Panc1 (cell line): Measurements from ENCODE around the gene MYO1F. TPM values are rescaled to one million over a fixed set of nuclear protein-coding genes. Genes with fewer than 3 reads are reported as not detected.

Source experiments
- ATAC-seq: fragments of 200-7000 bp; cut with Tn5 transposase; 2 replicates; pipeline ENCODE4 v1.9.1; 2020; ENCODE audit warnings: mild to moderate bottlenecking, moderate library complexity
- BruUV-seq: library from RNA; stranded (reverse); fragments of 400-500 nt; replicated peaks from 2 replicates; lab custom pipeline; 2021; lab: Mats Ljungman, UMichigan
- CTCF ChIA-PET: fragments of 300-600 bp; sonication (Branson Sonifier 250); formaldehyde crosslinking; loops from one replicate; lab custom pipeline; 2022; ENCODE audit warnings: antibody characterized with exemption; lab: Charles Lee
- POLR2A ChIA-PET: fragments of 300-600 bp; sonication (Branson Sonifier 250); formaldehyde crosslinking; loops from one replicate; lab custom pipeline; 2022; ENCODE audit warnings: antibody characterized with exemption; lab: Charles Lee
- DNase-seq: peaks from one replicate; pipeline ENCODE4 v3.0.0-alpha.2; 2010; ENCODE audit warnings: low read depth, low spot score
- H3K27ac ChIP-seq: 2 replicates; pipeline ENCODE4 v1.5.1; 2011; ENCODE audit warnings: mild to moderate bottlenecking, low read length, inconsistent platforms
- H3K27me3 ChIP-seq: fragments of 200-500 bp; sonication (Bioruptor generic); 2 replicates; pipeline ENCODE4 v1.6.0; 2014; ENCODE audit warnings: low read length, inconsistent platforms; ENCODE audit not compliant: control insufficient read depth, insufficient read depth
- H3K36me3 ChIP-seq: fragments of 200-500 bp; sonication (Bioruptor generic); 2 replicates; pipeline ENCODE4 v1.5.1; 2014; ENCODE audit warnings: inconsistent platforms, mild to moderate bottlenecking, low read length, moderate library complexity; ENCODE audit not compliant: control insufficient read depth, insufficient read depth
- H3K4me1 ChIP-seq: 2 replicates; pipeline ENCODE4 v1.5.1; 2011; ENCODE audit warnings: inconsistent platforms, mild to moderate bottlenecking, low read length, moderate library complexity; ENCODE audit not compliant: control insufficient read depth, insufficient read depth
- H3K4me3 ChIP-seq, 2 experiments: 2 replicates each; pipeline ENCODE4 v1.5.1; 2011 to 2012; ENCODE audit warnings: low read depth in 2 of 2, low read length in 2 of 2, mild to moderate bottlenecking in 2 of 2, inconsistent platforms in 1 of 2, moderate library complexity in 1 of 2
- H3K9me3 ChIP-seq: fragments of 200-500 bp; sonication (Bioruptor generic); 2 replicates; pipeline ENCODE4 v1.5.1; 2014; ENCODE audit warnings: low read depth, mild to moderate bottlenecking, inconsistent platforms, low read length, moderate library complexity; ENCODE audit not compliant: control insufficient read depth, insufficient read depth
- POLR2AphosphoS5 ChIP-seq: IDR thresholded peaks from 2 replicates; pipeline ENCODE4 v1.6.1; 2012; ENCODE audit warnings: mild to moderate bottlenecking, low read depth, low read length, moderate library complexity
- SIN3A ChIP-seq: IDR thresholded peaks from 2 replicates; pipeline ENCODE4 v1.6.1; 2012; ENCODE audit warnings: low read depth, mild to moderate bottlenecking, low read length, moderate library complexity, borderline replicate concordance; ENCODE audit not compliant: insufficient read depth
- TCF7L2 ChIP-seq: IDR thresholded peaks from 2 replicates; pipeline ENCODE4 v1.6.1; 2011; ENCODE audit warnings: mild to moderate bottlenecking, low read depth, low read length, inconsistent platforms
- in situ Hi-C: cut with HindIII; loops from 2 replicates; pipeline ENCODE4 v1.10.0; 2016; ENCODE audit warnings: low sequenced_read_pairs, low pct_unique_long_range_greater_than_20kb
- intact Hi-C: fragments of 100-400 bp; cut with micrococcal nuclease; formaldehyde crosslinking; loops from one replicate; pipeline ENCODE4 v1.10.0; 2022; ENCODE audit not compliant: unreplicated experiment
- total RNA-seq: library from RNA; stranded (reverse); gene quantifications from one replicate; pipeline ENCODE4 v1.2.1, GENCODE V29; 2021; ENCODE audit not compliant: unreplicated experiment
- TF ChIP-seq, protein P1 (sequence below), 2 experiments: IDR thresholded peaks; 2 replicates each; pipeline ENCODE4 v1.6.1; 2011 to 2012; ENCODE audit warnings: low read depth in 2 of 2, control low read depth in 1 of 2, low read length in 1 of 2, mild to moderate bottlenecking in 1 of 2, moderate library complexity in 1 of 2; ENCODE audit not compliant: insufficient read depth in 1 of 2
- TF ChIP-seq, protein P2 (sequence below): fragments of 450-650 bp; IDR thresholded peaks from 2 replicates; pipeline ENCODE4 v1.5.1; 2017; ENCODE audit warnings: mild to moderate bottlenecking

The MYO1F gene
- total RNA-seq, 1 experiment from 2014 or later: 0.33 TPM

DNA sequence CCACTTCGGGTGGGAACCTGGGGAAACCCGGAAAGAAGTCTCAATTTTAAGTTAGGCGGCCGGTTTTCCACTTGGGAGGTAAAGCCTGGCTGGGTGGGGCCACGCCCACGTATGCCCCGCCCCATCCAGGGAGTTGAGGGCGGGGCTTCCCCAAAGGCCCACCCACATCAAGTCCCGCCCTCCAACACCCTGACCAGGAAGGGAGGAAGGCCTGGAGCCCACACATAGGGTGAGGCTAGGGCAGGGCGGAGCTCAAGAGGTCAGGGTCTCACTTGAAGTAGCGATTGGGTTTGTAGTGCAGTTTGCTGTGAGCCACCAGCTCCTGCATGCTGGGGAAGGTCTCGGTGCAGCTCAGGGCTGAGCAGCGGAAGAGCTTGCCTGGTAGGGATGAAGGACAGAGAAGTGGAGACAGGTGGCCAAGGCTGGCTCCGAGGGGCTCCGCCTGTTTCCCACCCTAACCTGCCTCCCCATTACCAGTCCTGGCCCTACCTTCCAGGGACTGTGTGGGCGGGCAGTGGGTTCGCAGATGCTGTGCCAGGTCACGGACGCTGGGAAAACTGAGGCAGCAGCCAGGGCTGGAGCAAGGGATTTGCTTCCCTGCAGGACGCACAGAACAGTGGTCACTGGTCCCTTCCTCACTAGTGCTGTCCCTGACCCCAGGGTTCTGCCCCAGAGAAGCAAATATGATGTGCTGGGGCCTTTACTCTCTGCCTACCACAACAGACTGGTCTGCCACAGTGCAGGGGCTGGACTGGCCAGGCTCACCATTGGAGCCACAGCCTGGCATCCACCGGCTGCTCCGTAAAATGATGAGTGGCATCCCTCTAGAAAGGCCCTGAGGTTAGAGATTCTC lies 64.9 kb downstream of the MYO1F start:
- Histone ChIP-seq H3K9me3 (no peaks in the 10 kb centered on the region), H3K4me1 (peaks cover 9% of the 10 kb centered on the region), H3K36me3 (no peaks in the 10 kb centered on the region), H3K27ac (peak overlapping the region; percentile 91), H3K4me3 (peak overlapping the region in 1 of 2 experiments; percentile 55; a peak in 1 of 4 replicates), H3K27me3 (no peaks in the 10 kb centered on the region)
- DNase-seq: no peak
- ChIA-PET POLR2A (interaction anchor here (0.5 kb wide), 1 partner anchor 28 kb away, joined by 11 read pairs; no protein-coding TSS in a partner anchor), CTCF (interaction anchor here (0.6 kb wide), 1 partner anchor 65 kb away, joined by 6 read pairs; no protein-coding TSS in a partner anchor)
- 0 out of 2 replicates have a peak, but pooled peaks have one; percentile 36 for ATAC-seq
- intact Hi-C loops (no loop called here), in situ Hi-C loops (no loop called here)
- BruUV-seq: no TSS peak
- TF ChIP-seq TCF7L2: no peak
- TF ChIP-seq, protein P1, sequence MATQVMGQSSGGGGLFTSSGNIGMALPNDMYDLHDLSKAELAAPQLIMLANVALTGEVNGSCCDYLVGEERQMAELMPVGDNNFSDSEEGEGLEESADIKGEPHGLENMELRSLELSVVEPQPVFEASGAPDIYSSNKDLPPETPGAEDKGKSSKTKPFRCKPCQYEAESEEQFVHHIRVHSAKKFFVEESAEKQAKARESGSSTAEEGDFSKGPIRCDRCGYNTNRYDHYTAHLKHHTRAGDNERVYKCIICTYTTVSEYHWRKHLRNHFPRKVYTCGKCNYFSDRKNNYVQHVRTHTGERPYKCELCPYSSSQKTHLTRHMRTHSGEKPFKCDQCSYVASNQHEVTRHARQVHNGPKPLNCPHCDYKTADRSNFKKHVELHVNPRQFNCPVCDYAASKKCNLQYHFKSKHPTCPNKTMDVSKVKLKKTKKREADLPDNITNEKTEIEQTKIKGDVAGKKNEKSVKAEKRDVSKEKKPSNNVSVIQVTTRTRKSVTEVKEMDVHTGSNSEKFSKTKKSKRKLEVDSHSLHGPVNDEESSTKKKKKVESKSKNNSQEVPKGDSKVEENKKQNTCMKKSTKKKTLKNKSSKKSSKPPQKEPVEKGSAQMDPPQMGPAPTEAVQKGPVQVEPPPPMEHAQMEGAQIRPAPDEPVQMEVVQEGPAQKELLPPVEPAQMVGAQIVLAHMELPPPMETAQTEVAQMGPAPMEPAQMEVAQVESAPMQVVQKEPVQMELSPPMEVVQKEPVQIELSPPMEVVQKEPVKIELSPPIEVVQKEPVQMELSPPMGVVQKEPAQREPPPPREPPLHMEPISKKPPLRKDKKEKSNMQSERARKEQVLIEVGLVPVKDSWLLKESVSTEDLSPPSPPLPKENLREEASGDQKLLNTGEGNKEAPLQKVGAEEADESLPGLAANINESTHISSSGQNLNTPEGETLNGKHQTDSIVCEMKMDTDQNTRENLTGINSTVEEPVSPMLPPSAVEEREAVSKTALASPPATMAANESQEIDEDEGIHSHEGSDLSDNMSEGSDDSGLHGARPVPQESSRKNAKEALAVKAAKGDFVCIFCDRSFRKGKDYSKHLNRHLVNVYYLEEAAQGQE (IDR thresholded peaks at IDR 0.05; ENCODE audit: insufficient read depth in 1 of 2, low read depth in 2 of 2, low read length in 1 of 2): no peak
- TF ChIP-seq SIN3A: no peak
- TF ChIP-seq POLR2AphosphoS5: no peak; the same call in 1 of the 2 replicates
- TF ChIP-seq, protein P2, sequence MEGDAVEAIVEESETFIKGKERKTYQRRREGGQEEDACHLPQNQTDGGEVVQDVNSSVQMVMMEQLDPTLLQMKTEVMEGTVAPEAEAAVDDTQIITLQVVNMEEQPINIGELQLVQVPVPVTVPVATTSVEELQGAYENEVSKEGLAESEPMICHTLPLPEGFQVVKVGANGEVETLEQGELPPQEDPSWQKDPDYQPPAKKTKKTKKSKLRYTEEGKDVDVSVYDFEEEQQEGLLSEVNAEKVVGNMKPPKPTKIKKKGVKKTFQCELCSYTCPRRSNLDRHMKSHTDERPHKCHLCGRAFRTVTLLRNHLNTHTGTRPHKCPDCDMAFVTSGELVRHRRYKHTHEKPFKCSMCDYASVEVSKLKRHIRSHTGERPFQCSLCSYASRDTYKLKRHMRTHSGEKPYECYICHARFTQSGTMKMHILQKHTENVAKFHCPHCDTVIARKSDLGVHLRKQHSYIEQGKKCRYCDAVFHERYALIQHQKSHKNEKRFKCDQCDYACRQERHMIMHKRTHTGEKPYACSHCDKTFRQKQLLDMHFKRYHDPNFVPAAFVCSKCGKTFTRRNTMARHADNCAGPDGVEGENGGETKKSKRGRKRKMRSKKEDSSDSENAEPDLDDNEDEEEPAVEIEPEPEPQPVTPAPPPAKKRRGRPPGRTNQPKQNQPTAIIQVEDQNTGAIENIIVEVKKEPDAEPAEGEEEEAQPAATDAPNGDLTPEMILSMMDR: no peak

DNA sequence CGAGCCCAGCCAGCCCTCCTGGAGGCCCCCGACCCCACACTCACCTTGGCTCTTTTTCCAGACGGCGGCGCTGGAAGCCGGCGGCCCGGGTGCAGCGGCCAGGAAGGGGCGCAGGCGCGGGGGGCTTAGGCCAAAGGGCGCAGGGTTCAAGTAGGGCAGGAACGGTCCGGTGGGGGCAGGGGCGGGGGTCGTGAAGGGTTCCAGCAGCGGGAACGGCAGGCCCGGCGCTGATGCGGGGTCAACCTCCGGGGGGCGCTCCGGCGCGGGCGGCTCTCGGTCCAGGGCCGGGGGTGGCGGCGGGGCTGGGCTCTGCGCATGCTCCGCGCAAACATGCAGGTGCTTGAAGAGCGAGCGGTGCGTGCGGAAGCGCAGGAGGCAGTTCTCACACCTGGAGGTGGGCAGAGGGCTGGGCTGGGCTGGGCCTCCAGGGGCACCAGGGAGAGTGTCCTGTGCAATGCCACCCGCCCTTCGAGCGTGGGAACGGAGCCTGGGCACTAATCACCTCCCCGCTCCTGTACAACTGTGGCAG lies 65.6 kb downstream of the MYO1F start:
- ChIA-PET POLR2A (no interaction called here), CTCF (no interaction called here)
- in situ Hi-C loops (no loop called here), intact Hi-C loops (no loop called here)
- no peak for TF ChIP-seq SIN3A
- TF ChIP-seq, protein P2: no peak
- TF ChIP-seq TCF7L2: no peak
- TF ChIP-seq, protein P1 (IDR thresholded peaks at IDR 0.05; ENCODE audit: insufficient read depth in 1 of 2, low read depth in 2 of 2, low read length in 1 of 2): no peak
- no peak; the same call in 1 of the 2 replicates for TF ChIP-seq POLR2AphosphoS5
- H3K27ac ChIP-seq: no peak overlapping the region
- BruUV-seq: no TSS peak
- no peak for DNase-seq
- H3K27me3 ChIP-seq: no peaks in the 10 kb centered on the region
- no peaks in the 10 kb centered on the region for H3K36me3 ChIP-seq
- H3K4me3 ChIP-seq: no peak overlapping the region
- ATAC-seq: no peak
- no peaks in the 10 kb centered on the region for H3K9me3 ChIP-seq
- peaks cover 9% of the 10 kb centered on the region for H3K4me1 ChIP-seq
